ENCODE data around the gene HLF.

DNA sequence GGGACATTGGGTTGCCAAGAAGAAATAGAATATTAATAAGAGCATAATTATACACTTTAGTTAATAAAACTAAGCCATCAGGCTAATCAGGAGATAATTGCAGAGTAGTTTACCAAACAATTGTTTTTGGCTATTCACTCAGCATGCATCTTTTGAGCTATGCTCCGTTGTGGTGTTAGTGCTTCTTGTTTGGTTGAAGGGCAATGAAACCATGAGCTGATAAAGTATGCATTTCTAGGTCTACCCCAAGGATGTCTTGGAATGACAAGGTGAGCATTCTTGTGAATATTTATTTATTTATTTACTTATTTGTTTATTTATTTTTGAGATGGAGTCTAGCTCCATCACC, 6.4 kb downstream of the HLF start:
- TF ChIP-seq, protein P1, sequence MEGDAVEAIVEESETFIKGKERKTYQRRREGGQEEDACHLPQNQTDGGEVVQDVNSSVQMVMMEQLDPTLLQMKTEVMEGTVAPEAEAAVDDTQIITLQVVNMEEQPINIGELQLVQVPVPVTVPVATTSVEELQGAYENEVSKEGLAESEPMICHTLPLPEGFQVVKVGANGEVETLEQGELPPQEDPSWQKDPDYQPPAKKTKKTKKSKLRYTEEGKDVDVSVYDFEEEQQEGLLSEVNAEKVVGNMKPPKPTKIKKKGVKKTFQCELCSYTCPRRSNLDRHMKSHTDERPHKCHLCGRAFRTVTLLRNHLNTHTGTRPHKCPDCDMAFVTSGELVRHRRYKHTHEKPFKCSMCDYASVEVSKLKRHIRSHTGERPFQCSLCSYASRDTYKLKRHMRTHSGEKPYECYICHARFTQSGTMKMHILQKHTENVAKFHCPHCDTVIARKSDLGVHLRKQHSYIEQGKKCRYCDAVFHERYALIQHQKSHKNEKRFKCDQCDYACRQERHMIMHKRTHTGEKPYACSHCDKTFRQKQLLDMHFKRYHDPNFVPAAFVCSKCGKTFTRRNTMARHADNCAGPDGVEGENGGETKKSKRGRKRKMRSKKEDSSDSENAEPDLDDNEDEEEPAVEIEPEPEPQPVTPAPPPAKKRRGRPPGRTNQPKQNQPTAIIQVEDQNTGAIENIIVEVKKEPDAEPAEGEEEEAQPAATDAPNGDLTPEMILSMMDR (IDR thresholded peaks at IDR 0.05) = no peak
- TF ChIP-seq EZH2 (IDR thresholded peaks at IDR 0.05; ENCODE audit: borderline replicate concordance, insufficient read depth, low read depth, low read length, poor library complexity, severe bottlenecking) = no peak
